Fibroblast of skin of abdomen (primary cell): ENCODE data around the gene OGFR.

Experiments
- DNase-seq: peaks from one replicate; pipeline ENCODE4 v3.0.0-alpha.2; 2013

The OGFR gene

DNA sequence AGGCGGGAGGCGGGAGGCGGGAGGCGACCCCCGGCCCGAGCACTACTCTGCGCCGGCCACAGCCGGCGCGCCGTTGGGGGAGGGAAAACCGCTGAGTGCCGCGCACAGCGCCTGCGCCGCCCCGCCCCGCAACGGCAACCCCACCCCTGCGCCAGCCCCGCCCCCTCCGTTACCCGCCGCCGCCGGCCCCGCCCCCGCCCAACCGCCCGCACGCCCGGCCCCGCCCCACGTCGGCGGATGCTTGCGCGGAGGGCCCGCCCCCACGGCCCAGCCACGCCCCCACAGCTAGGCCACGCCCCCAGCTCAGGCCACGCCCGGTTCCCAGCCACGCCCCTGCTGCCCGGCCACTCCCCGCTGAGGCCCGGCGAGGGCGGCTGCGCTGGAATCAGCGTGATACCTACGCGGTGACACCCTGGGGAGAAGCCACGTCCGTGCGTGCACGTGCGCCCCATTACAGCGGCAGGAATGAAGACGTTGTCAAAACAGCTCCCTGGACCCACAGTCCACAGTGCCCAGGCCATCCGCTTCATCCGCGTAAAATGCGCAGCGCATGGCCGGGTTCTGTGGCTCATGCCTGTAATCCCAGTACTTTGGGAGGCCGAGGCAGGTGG lies 57.2 kb downstream of the OGFR start, which contains the start of gene TCFL5:
Gene TCFL5 (minus strand): TSS at position 97 of the 611 bp plus-strand sequence. CDS start 152 bp downstream, outside the sequence.
- peak; percentile 82 for DNase-seq
